ENCODE measurements around the gene PARD3. TPM values are rescaled to one million over a fixed set of nuclear protein-coding genes. Genes with fewer than 3 reads are reported as not detected.

PARD3 gene
- total and polyA plus RNA-seq, 2 donors (not counting 3 experiments of a cell fraction or from before 2014, with no cell fraction given) = 7.3 to 24.1 TPM

GRCh38 chr10:34548466-34548865, 266.6 kb downstream of the PARD3 start:
- Histone ChIP-seq H3K9me1 (replicated peaks; ENCODE audit: control insufficient read depth, extremely low read depth, insufficient read depth, low read length) (no peaks in the 10 kb centered on the region), H3K9ac (replicated peaks; ENCODE audit: extremely low read depth, insufficient read depth, low read length) (no peak overlapping the region), H3K9me3 (replicated peaks; ENCODE audit: control insufficient read depth, insufficient read depth, low read length) (no peaks in the 10 kb centered on the region), H4K20me1 (replicated peaks; ENCODE audit: control insufficient read depth, extremely low read depth, insufficient read depth, low read length) (no peaks in the 10 kb centered on the region), H3K4me1 (ENCODE audit: control insufficient read depth, extremely low read depth, insufficient read depth, low read length) (no peaks in the 10 kb centered on the region), H3K27ac (ENCODE audit: insufficient read depth, low read depth, low read length) (no peak overlapping the region), H3K4me2 (ENCODE audit: insufficient read depth, low read length) (no peak overlapping the region), H3K4me3 (replicated peaks in 1 of 3; ENCODE audit: insufficient read depth in 1 of 3, low read depth in 1 of 3, low read length in 3 of 3) (no peak overlapping the region), H3K27me3 (ENCODE audit: control insufficient read depth in 2 of 2, insufficient read depth in 2 of 2, low read length in 2 of 2) (no peaks in the 10 kb centered on the region), H3K36me3 (ENCODE audit: control insufficient read depth in 2 of 2, extremely low read depth in 1 of 2, insufficient read depth in 2 of 2, low read length in 2 of 2) (no peaks in the 10 kb centered on the region), H2AFZ (ENCODE audit: low read depth, low read length) (no peak overlapping the region), H3K79me2 (ENCODE audit: control insufficient read depth, insufficient read depth, low read length) (no peaks in the 10 kb centered on the region)
- ChIA-PET POLR2A (no interaction called here), CTCF (no interaction called here)
- dilution Hi-C loops (cut with MboI; ENCODE audit: extremely low pct_ligation_motif_present, low sequenced_read_pairs) (no loop called here), intact Hi-C loops (cut with micrococcal nuclease) (no loop called here)
- DNase-seq (ENCODE audit: low read depth, low spot score) (no peak), FAIRE-seq (no peak)
- BruUV-seq (replicated peaks) = no TSS peak
- no peak for TF ChIP-seq CTCF (IDR thresholded peaks at IDR 0.05; ENCODE audit: extremely low read depth in 1 of 2, insufficient read depth in 1 of 2, low read depth in 1 of 2, low read length in 2 of 2)
- no peak for TF ChIP-seq EZH2 (IDR thresholded peaks at IDR 0.05; ENCODE audit: borderline replicate concordance, low read depth, low read length, severe bottlenecking)
- TF ChIP-seq POLR2A (IDR thresholded peaks at IDR 0.05; ENCODE audit: low read depth, low read length) = no peak
- TF ChIP-seq POLR2AphosphoS5 (IDR thresholded peaks at IDR 0.05; ENCODE audit: insufficient read depth, low read depth, low read length) = no peak
- TF ChIP-seq MAX (IDR thresholded peaks at IDR 0.05; ENCODE audit: insufficient read depth, insufficient read length) = no peak
- TF ChIP-seq GATA2 (IDR thresholded peaks at IDR 0.05; ENCODE audit: insufficient read depth, insufficient read length, low read depth, low read length) = no peak
- no peak for TF ChIP-seq JUN (IDR thresholded peaks at IDR 0.05; ENCODE audit: borderline replicate concordance, insufficient read depth, insufficient read length, low read depth)
- no peak for TF ChIP-seq MYC (IDR thresholded peaks at IDR 0.05; ENCODE audit: low read depth, low read length)
- no peak for TF ChIP-seq FOS (IDR thresholded peaks at IDR 0.05; ENCODE audit: borderline replicate concordance, insufficient read depth, low read length)
